K562 (cell line): ENCODE measurements around the gene PFKFB2.

Experiments used
- ATF7 ChIP-seq: fragments of 450-650 bp; IDR thresholded peaks from 2 replicates; pipeline ENCODE4 v1.7.1; 2014; ENCODE audit warnings: mild to moderate bottlenecking, moderate library complexity
- CTCF ChIP-seq, 3 experiments: IDR thresholded peaks in 2 of 3; conservative IDR thresholded peaks in 1 of 3; 2 replicates each; pipeline ENCODE4 v1.5.1; 2011 to 2012; ENCODE audit warnings: low read length in 3 of 3, mild to moderate bottlenecking in 3 of 3, control low read depth in 2 of 3, improper control_type of control experiment in 1 of 3, inconsistent platforms in 1 of 3, low read depth in 1 of 3, mixed read lengths in 1 of 3, moderate library complexity in 1 of 3; ENCODE audit not compliant: insufficient read depth in 2 of 3
- IFI16 ChIP-seq: fragments of 250-450 bp; sonication (Bioruptor Pico); IDR thresholded peaks from 2 replicates; pipeline ENCODE4 v2.1.2; 2022; ENCODE audit warnings: mild to moderate bottlenecking, inconsistent platforms
- POLR3A ChIP-seq: IDR thresholded peaks from 2 replicates; pipeline ENCODE4 v1.6.1; 2011; ENCODE audit warnings: borderline replicate concordance, mild to moderate bottlenecking, moderate library complexity; ENCODE audit not compliant: insufficient read length, insufficient read depth; ENCODE audit errors: extremely low read depth
- REST ChIP-seq, 2 experiments: fragments of 450-650 bp; formaldehyde crosslinking in 1 of 2; IDR thresholded peaks; 2 replicates each; pipeline versions ENCODE4 v1.4.0 to v1.6.1; 2014 to 2020; ENCODE audit warnings: mild to moderate bottlenecking in 2 of 2, borderline replicate concordance in 1 of 2, low read depth in 1 of 2
- SRSF3 ChIP-seq: fragments of 200-400 bp; formaldehyde crosslinking; IDR thresholded peaks from 2 replicates; pipeline ENCODE4 v1.6.1; 2016; ENCODE audit warnings: mild to moderate bottlenecking, low read length, moderate library complexity; ENCODE audit not compliant: insufficient read depth
- TCF7L2 ChIP-seq: fragments of 150-350 bp; IDR thresholded peaks from 2 replicates; pipeline ENCODE4 v1.6.1; 2016; ENCODE audit warnings: low read depth, mild to moderate bottlenecking, low read length, moderate library complexity
- ZBTB1 ChIP-seq: sonication (generic); formaldehyde crosslinking; IDR thresholded peaks from 2 replicates; pipeline ENCODE4 v1.8.1; 2023; ENCODE audit warnings: missing genetic modification reagents, low read depth, mild to moderate bottlenecking, borderline replicate concordance
- ZBTB34 ChIP-seq: fragments of 250-450 bp; sonication (Bioruptor Pico); IDR thresholded peaks from 2 replicates; pipeline ENCODE4 v1.8.0; 2021; ENCODE audit warnings: mild to moderate bottlenecking, moderate library complexity

GRCh38 chr1:207112616-207113296 is 59.7 kb downstream of the PFKFB2 start:
- TF ChIP-seq ZBTB1 (CRISPR knock-in tag) (no peak), CTCF (IDR thresholded peaks at IDR 0.05 in 2 of 3, conservative IDR thresholded peaks at IDR 0.05 in 1 of 3; ENCODE audit: insufficient read depth in 2 of 3, low read depth in 1 of 3, low read length in 3 of 3) (no peak), SRSF3 (no peak), ZBTB34 (no peak), ATF7 (no peak), REST (IDR thresholded peaks at IDR 0.05; ENCODE audit: borderline replicate concordance) (no peak), REST (CRISPR knock-in tag; IDR thresholded peaks at IDR 0.05; ENCODE audit: low read depth) (no peak), POLR3A (no peak), TCF7L2 (no peak), IFI16 (CRISPR knock-in tag) (no peak)
